ENCODE results near the gene UBE2G1. TPM values are rescaled to one million over a fixed set of nuclear protein-coding genes. Genes with fewer than 3 reads are reported as not detected.
"Not testable (repeated sequence)": the region's sequence is repeated elsewhere in the genome, so short reads cannot be mapped to it uniquely, and the experiment has no call there.

UBE2G1 gene
- polyA plus RNA-seq, 2 of the 4 experiments (the other 2 are of a cell fraction), result 86.2 to 117 TPM

GRCh38 chr17:4258867-4259266, 107.6 kb downstream of the UBE2G1 start:
- ChIA-PET POLR2A (no interaction called here), CTCF (interaction anchor here (1.1 to 12.2 kb wide), 7 partner anchors 11 to 108 kb away, joined by 3 to 119 read pairs (median 6); no protein-coding TSS in a partner anchor)
- TF ChIP-seq POLR2A (IDR thresholded peaks at IDR 0.05; ENCODE audit: low read length), result no peak
- TF ChIP-seq ATOH8 (CRISPR knock-in tag; IDR thresholded peaks at IDR 0.05; ENCODE audit: low read depth), result no peak
- no peak for TF ChIP-seq NR3C1 (IDR thresholded peaks at IDR 0.05)
- TF ChIP-seq HDAC2 (IDR thresholded peaks at IDR 0.05), result no peak
- no peak for TF ChIP-seq HOXB13 (CRISPR knock-in tag; IDR thresholded peaks at IDR 0.05; ENCODE audit: low read depth)
- no peak for TF ChIP-seq HOXB5 (CRISPR knock-in tag; IDR thresholded peaks at IDR 0.05)
- TF ChIP-seq JUNB (IDR thresholded peaks at IDR 0.05), result no peak
- no peak for TF ChIP-seq ZSCAN20 (CRISPR knock-in tag; IDR thresholded peaks at IDR 0.05)
- TF ChIP-seq RCOR1 (IDR thresholded peaks at IDR 0.05; ENCODE audit: low read depth, low read length), result no peak
- TF ChIP-seq HOXA7 (CRISPR knock-in tag; IDR thresholded peaks at IDR 0.05), result no peak
- TF ChIP-seq FOXS1 (CRISPR knock-in tag; IDR thresholded peaks at IDR 0.05), result no peak
- no peak for TF ChIP-seq MYC (IDR thresholded peaks at IDR 0.05; ENCODE audit: borderline replicate concordance, low read length)
- TF ChIP-seq BCL3 (IDR thresholded peaks at IDR 0.05), result no peak
- TF ChIP-seq USF2 (IDR thresholded peaks at IDR 0.05), result no peak
- TF ChIP-seq RARB (CRISPR knock-in tag; IDR thresholded peaks at IDR 0.05), result no peak
- no peak for TF ChIP-seq FOSL2 (IDR thresholded peaks at IDR 0.05)
- TF ChIP-seq FOSL2 (CRISPR knock-in tag; IDR thresholded peaks at IDR 0.05), result no peak
- no peak for TF ChIP-seq RAD21 (conservative IDR thresholded peaks at IDR 0.05 in 1 of 2, IDR thresholded peaks at IDR 0.05 in 1 of 2)
- TF ChIP-seq FOSB (CRISPR knock-in tag; IDR thresholded peaks at IDR 0.05), result no peak
- no peak for TF ChIP-seq NFE2L2 (conservative IDR thresholded peaks at IDR 0.05; ENCODE audit: low read length)
- no peak for DNase-seq (ENCODE audit: low read depth in 1 of 2, low spot score in 1 of 2)
- FAIRE-seq, result no peak
- Histone ChIP-seq H3K4me3 (no peak overlapping the region), H3K9me3 (peaks cover 30% of the 10 kb centered on the region), H3K4me2 (no peak overlapping the region), H3K27ac (no peak overlapping the region), H3K4me1 (peaks cover 9% of the 10 kb centered on the region; the same call in 2 of the 3 replicates)
- WGBS (ENCODE audit: missing lambda C conversion rate), result 93% methylated on average over 3 of the region's 3 CpGs
- ATAC-seq, result no peak

- Histone ChIP-seq H3K9me3 (peaks cover 30% of the 10 kb centered on the region), H3K27ac (no peak overlapping the region), H3K4me2 (no peak overlapping the region), H3K4me1 (no peaks in the 10 kb centered on the region; the same call in 2 of the 3 replicates), H3K4me3 (no peak overlapping the region)
- WGBS (ENCODE audit: missing lambda C conversion rate), result 87% methylated on average over 2 of the region's 2 CpGs
- ATAC-seq (no peak), DNase-seq (ENCODE audit: low read depth in 1 of 2, low spot score in 1 of 2) (no peak), FAIRE-seq (no peak)
- no peak for TF ChIP-seq CTCF (IDR thresholded peaks at IDR 0.05)
- TF ChIP-seq NPAS2 (CRISPR knock-in tag; IDR thresholded peaks at IDR 0.05; ENCODE audit: borderline replicate concordance), result no peak
- TF ChIP-seq POLR2AphosphoS2 (conservative IDR thresholded peaks at IDR 0.05; ENCODE audit: low read length), result no peak
- TF ChIP-seq POLR2A (IDR thresholded peaks at IDR 0.05; ENCODE audit: low read length), result no peak
- no peak for TF ChIP-seq MAZ (IDR thresholded peaks at IDR 0.05; ENCODE audit: borderline replicate concordance, low read depth, low read length)
- ChIA-PET CTCF (interaction anchor here (0.6 to 12.2 kb wide), 7 partner anchors 9 to 587 kb away, joined by 3 to 119 read pairs (median 5); no protein-coding TSS in a partner anchor), POLR2A (no interaction called here)
Measured at GRCh38 chr17:4256952-4257351, 109.5 kb downstream of the UBE2G1 start.

- ATAC-seq; FAIRE-seq; H3K4me2 ChIP-seq; H3K4me3 ChIP-seq; H3K27ac ChIP-seq; POLR2A ChIA-PET; H3K4me1 ChIP-seq; DNase-seq (ENCODE audit: low read depth in 1 of 2, low spot score in 1 of 2): not testable (repeated sequence)
- H3K9me3 ChIP-seq, result peaks cover 30% of the 10 kb centered on the region
- WGBS (ENCODE audit: missing lambda C conversion rate), result 90% methylated on average over 6 of the region's 6 CpGs
- CTCF ChIA-PET, result interaction anchor here (0.6 to 12.2 kb wide), 8 partner anchors 7 to 290 kb away, joined by 3 to 119 read pairs (median 4); no protein-coding TSS in a partner anchor
Measured at GRCh38 chr17:4255271-4255670, 111.2 kb downstream of the UBE2G1 start.
